Stimulated activated CD4-positive, alpha-beta T cell treated with anti-CD3 and anti-CD28 coated beads, Interleukin-2, amount 100 ng/mL, for 48 hours (primary cell): ENCODE results near the gene SAE1.
A peak's percentile ranks its signal among the peaks of the same experiment; 100 is the strongest.

Experiments used
- DNase-seq, 2 donors: peaks; one replicate each; pipeline ENCODE4 v3.0.0-alpha.2; 2020

The SAE1 gene

GRCh38 chr19:47225746-47226425 lies 95.3 kb downstream of the SAE1 start:
- peak; percentile 79 to 82 for DNase-seq

DNA sequence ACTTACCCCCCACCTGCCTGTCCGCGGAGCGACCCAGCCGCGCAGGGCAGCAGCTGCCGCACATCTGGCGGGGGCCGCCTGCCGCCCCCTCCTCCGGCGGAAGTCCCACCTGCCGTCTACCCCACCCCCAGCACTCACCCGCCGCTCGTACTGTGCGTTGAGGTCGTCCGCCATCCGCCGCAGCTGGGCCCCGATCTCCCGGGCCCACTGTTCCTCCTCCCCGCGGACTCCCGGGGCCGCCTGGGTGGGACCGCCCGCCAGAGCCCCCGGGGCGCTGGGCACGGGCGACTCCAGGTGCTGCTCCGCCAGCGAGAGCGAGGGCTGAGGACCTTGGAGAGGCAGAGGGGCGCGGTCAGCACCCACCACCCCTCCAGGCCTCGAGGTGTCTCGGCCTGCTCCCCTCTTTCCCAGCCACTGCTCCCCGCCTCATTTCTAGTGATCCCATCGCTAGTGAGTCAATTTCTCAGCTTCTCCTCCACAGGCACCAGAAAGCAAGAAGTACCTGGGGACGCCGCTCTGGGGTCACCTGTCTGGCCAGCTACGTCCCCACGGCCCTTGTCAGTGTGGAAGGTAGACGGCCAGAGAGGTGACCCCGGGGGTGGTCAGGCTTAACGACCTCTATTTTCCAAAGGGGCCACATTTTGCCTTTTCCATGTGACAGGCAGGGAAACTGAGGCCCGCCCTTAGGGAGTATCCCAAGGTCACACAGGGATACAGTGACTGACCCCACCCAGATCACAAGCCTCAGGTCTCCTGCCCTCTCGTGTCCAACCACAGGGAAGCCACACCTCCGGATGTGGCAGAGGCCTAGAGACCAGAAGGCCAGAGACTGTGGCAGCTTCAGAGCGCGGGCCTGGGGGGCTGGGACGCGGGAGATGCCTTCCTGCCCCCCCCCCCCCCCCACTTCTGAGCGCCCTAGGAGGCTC lies 96.1 kb downstream of the SAE1 start:
- DNase-seq = no peak

DNA sequence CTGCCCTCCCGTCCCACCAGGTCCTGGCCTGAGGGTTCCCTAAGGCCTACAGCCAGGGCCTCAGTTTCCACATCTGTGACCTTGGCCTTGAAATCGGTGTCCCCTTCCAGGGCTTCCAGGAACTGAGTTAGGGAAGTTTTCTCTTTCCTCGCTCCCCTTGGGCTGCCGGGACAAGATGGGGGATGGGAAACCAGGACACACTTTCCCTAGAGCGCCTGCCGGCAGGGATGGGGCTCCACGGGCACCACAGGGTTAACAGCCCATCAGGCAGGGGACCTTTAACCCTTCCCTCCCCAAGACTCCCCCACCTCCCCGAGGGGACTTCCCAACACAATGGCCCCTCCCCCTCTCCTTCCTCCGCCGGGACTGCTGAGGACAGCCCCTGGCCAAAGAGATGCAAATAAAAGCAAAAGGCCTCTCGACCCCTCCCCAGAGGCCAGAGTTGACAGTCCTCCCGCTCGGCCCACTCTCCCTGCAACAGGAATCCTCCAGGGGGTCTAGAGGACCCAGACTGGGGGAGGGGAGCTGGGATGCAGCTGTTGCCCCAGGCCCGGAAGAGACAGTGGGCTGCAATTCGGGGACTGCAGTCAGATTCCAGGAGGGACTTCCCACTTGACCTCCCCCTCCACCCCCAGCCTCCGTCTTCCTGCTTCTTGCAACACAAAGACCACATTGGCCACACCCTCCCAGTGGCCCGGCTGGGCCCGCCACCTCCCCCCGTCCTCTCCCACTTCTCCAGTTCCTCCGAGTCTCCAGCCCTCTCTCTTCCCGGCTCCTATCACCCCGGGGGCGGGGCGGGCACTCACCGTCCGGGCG lies 96.9 kb downstream of the SAE1 start:
- DNase-seq = no peak

- no peak for DNase-seq
Measured at GRCh38 chr19:47228168-47228936, 97.7 kb downstream of the SAE1 start.

- no peak for DNase-seq
Measured at GRCh38 chr19:47228937-47229675, 98.5 kb downstream of the SAE1 start.

GRCh38 chr19:47229676-47230053 lies 99.0 kb downstream of the SAE1 start:
- DNase-seq = no peak

DNA sequence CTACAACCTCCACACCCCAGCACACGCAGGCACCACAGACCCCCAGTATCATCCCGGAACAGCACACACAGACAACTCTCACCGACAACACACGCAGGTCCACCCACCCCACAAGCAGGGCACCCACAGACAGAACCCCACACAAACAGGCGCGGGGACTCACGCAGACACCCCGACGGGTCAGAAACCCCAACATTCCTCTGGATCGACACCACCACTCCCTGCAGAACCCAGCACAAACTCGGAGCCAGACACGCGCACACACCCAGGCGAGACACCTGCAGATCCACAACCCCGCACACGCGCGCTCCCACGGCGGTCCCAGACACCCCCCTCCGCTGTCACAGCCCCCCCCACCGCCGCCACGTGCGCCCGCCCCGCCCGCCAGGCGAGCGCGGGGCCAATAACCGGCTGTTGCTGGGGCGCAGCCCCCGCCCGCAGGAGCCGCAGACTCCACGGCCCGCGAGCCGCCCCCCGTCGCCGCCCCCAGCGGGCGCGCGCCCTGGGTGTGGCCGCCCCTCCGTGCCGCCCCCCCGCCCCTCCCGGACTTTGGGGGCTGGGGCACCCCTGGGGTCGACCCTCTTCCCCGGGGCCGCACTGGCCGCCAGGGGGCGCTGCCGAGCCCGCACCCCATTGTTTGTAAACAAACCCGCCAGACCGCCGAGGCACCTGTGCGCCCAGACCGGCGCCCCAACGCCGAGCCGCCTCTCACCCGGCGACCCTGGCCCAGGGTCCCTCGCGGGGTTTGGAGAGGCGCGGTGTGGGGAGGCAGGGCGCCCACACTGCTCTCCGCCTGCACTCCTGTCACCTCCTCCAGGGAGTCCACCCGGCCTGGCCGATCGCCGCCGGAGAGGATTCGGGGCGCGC lies 99.7 kb downstream of the SAE1 start:
- peak; percentile 77 for DNase-seq

DNA sequence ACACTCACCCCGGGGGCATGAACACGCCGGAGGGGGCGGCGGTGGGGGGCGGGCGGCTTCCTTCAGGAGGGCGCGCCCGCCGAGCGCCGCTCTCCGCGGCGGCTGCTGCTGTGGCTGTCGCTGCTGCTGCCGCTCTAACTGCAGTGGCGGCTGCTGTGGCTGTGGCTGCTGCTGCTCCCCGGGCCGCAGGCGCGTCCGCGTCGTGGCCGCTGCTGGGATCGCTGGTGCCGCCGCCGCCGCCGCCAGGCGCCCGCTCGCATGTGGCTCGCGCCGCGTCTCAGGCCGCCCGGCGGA lies 100.2 kb downstream of the SAE1 start, which contains the start of gene BBC3:
Gene BBC3 (minus strand): TSS at position 279 of the 294 bp plus-strand sequence. CDS start 2,768 bp downstream, outside the sequence.
- no peak for DNase-seq

DNA sequence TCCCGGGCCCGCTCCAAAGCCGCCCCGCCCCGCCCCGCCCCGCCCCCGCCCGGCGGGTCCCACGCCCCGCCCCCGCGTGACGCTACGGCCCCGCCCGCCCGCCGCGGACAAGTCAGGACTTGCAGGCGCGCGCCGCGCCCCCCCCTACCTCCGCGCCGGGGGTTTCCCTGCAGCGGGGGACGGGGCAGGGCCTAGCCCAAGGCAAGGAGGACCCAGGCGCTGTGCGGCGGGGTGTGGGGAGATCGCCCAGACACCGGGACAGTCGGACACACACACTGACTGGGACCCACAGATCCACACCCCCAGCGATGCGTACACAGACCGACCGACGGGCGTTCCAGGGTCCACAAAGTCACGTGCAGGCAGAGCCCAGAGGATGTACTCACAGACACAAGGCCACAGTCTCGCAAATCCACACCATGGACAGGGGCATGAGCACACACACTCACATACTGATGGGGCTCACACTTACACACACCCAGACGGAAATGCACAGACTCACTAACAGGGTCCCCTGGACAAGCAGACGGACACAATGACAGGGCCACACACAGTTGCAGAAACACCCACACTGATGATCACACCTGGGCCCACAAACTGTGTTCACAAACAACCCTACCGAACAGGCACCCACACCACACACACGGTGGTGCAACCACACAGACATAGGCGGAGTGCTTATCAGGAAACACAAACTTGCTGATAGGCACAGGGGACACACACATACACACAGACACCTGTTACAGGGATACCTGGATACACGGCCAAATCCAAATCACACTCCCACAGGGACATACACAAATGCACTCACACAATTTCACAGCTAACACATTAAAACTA lies 100.8 kb downstream of the SAE1 start:
- peak; percentile 86 for DNase-seq

DNA sequence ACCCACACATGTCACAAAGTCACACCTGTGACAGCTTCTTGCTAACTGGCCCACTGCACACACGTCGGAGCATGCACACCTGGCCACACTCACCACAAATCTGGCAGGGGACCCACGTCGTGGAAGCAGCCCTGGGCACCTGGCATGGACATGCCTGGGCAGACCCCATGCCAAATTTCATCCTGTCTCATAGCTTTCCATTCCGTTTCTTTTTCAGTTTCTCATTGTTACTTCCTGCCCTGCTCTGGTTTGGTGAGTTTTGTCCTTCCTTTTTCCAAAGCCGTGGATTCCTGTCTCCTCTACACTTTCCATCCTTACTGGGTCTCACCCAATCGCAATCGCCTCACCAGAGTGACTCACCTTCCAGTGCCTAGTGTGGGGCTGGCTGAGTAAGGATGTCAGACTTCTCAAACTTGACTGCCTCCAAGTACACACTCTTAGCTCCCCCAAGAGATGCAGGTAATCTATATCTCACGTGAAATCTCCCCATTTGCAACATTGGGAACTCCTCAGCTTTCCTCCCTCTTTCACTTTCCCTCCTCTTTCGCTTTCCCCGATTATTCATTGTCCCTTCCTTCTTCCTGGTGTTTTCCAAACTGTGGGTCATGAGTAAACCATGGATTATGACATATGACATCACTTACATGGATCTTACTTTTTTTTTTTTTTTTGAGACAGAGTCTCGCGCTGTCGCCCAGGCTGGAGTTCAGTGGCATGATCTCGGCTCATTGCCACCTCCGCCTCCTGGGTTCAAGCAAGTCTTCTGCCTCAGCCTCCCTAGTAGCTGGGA lies 102.0 kb downstream of the SAE1 start:
- DNase-seq = no peak

DNA sequence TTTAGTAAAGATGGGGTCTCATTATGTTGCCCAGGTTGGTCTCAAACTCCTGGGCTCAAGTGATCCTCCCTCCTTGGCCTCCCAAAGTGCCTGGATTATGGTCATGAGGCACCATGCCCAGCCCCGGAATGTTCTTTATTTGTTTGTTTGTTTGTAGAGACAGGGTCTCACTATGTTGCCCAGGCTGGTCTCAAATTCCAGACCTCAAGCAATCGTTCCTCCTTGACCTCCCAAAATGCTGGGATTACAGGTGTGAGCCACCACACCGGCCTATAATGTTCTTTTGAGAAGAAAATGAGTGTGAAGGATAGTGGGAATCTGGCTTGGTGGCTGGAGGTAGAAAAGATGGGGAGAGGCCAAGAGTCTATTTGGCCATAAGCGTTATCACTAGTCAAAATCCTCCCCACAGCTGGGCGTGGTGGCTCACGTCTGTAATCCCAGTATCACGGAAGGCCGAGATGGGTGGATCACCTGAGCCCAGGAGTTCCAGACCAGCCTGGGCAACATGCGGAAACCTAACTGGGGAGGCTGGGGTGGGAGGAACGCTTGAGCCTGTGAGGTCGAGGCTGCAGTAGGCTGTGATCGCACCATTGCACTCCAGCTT lies 105.5 kb downstream of the SAE1 start:
- DNase-seq = no peak

DNA sequence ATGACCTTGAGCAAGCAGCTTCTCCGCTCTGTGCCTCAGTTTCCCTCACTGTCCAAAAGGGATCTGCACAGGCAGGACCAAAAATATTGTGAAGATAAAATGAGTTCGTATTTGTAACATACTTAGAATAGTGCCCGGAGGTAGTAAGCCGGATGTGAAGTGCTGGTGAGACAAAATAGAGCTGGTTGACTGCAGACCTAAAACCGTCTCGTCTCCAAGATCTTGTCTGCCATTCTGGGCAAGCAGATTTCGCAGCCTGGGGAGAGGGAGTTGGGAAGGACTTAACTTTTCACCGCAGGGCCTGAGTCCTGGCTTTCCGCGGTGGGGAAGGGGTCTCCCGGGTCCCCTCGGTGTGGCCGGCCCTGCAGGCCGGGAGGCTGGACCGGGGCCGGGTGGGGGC lies 108.5 kb downstream of the SAE1 start:
- no peak for DNase-seq

GRCh38 chr19:47239610-47240296 lies 109.1 kb downstream of the SAE1 start:
- no peak for DNase-seq

DNA sequence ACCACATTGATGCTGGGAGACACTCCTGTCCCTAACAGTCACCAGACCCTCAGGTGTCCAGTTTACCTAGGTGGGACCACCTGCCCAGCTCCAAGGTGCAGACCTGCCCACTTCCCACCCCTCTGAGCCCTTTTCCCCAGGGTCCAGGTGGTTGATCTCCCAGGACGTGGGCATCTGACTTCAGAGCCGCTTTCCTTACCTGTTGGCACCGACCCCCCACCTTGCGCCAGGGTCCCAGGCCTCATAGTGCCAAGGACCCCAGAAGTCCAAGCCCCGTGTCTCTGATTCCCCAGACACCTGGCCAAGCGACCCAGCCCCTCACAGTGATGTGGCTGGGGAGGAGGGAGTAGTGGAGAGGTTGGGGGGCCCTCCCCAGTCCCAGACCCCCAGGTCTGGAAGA lies 109.9 kb downstream of the SAE1 start:
- no peak for DNase-seq

DNA sequence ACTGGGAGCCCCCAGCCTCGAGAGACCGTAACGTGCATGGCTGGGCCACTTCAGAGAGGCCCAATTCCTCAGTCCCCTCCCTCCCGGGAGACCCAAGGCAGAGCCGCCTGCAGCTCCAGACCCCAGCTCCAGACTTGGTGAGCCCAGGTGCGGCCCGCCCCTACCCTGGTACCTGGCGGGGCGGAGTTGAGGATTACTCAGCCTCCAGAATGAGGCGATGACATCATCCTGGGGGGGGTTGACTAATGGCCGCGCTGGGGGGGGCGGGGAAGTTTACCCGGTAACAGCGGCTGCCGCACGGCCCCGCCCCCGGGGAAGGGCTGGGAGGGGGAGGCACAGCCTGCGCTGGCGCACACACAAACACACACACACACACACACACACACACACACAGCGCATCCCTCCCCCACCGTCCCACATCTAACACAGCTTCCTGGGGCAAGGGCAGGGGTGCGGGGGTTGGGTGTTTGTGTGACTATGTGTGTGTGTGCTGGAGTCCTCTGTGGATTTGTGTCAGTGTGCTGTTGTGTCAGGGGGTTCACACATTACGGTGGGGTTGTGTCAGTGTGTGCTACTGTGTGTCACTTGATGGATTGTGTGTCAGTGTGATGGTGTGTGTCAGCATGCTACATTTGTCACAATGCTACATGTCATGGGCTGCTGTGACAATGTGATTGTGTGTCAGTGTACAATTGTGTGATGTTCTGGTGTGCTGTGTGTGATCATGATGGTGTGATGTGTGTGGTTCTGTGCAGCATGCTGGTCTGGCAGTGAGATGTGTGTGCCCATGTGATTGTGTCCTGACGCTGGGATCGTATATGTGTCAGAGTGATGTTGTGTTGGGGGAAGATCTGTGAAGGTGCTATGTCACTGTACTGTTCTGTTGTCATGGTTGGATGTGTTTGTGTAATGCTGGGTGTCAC lies 110.6 kb downstream of the SAE1 start:
- peak; percentile 71 to 77 for DNase-seq

DNA sequence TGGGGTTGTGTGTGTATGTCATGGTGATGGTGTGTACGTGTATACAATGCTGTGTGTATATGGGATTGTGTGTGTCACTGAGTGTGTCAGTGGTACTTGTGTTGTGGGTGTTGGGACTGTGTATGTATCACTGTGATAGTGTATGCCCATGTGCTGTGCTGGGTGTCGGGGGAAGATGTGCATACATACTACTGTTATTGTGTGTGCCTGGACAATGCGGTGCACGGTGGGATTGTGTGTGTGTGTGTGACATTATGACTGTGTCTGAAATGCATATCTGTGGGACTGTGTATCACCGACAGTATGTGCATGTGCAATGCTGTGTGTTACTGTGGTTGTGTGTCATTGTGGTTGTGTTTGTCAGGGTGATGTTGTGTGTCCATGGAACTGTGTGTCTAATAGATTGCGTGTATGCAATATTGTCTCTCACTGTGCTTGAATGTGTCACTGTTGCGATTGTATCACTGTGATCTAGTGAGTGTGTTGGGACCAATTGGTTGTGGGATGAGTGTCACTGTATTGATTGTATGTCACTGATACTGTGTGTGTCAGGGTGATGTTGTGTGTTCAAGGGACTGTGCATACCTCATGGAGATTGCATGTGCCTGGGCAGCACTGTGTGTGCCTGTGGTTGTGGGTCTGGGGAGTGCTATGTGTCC lies 111.4 kb downstream of the SAE1 start:
- DNase-seq = no peak
